ENCODE results near the gene PPP1R9A.

DNA sequence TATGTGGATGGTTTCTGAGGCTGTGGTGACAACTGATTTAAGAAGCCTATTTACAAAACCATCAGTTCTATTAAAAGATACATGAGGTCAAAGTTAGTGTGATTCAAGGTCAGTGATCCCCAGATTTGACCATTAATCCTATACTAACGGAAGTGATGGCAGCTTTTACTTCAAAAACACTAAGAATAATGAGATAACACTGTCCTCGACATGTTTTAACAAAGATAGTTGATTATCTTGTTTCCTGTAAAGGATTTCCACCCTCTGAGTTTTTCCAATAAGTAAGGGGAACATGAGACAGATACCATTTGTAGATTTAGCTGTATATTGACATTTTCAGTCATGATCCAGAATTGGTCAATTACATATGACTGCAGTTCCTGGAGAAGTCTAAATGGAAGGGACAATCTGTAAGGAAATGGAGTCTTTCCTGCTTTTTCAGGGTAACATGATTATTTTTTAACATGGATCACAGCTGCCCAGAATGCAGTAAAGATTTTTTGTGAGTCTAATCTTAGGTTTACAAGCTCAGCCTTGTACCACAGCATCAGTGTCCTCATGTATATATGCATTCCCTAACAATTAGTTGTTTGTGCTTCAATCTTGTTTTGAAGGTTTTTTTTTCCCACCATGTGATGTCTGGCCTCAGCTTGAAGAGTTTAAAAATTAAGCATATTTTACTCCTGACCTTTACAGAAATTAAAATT is 188.0 kb downstream of the PPP1R9A start:
- TF ChIP-seq BHLHE40 (IDR thresholded peaks at IDR 0.05; ENCODE audit: borderline replicate concordance) (no peak), SP1 (IDR thresholded peaks at IDR 0.05) (no peak), FOXK2 (IDR thresholded peaks at IDR 0.05) (no peak), L3MBTL2 (conservative IDR thresholded peaks at IDR 0.05) (no peak), NFRKB (IDR thresholded peaks at IDR 0.05) (no peak), ELF4 (IDR thresholded peaks at IDR 0.05) (no peak)

Measured in HEK293T (cell line).